ENCODE measurements around the gene PCNT. TPM values are rescaled to one million over a fixed set of nuclear protein-coding genes. Genes with fewer than 3 reads are reported as not detected.

Gene PCNT
- total and polyA plus RNA-seq, 7 experiments from 2014 or later, result 13.7 to 68.2 (median 54.3) TPM

- Histone ChIP-seq H3K27me3 (ENCODE audit: control insufficient read depth in 2 of 2, insufficient read depth in 2 of 2, low read length in 2 of 2) (no peaks in the 10 kb centered on the region), H3K4me3 (ENCODE audit: low read length) (no peak overlapping the region), H3K4me1 (ENCODE audit: control insufficient read depth in 2 of 2, insufficient read depth in 2 of 2, low read length in 2 of 2) (peaks cover 0 to 13% of the 10 kb centered on the region in 2 donors), H3K27ac (ENCODE audit: low read depth, low read length) (no peak overlapping the region), H3K36me3 (ENCODE audit: control insufficient read depth in 2 of 3, insufficient read depth in 3 of 3, low read length in 3 of 3) (peaks cover 0 to 13% (median 0%) of the 10 kb centered on the region in 3 experiments), H3K9me3 (ENCODE audit: control insufficient read depth in 2 of 3, low read length in 3 of 3) (no peaks in the 10 kb centered on the region)
- H3K9me3 Mint-ChIP-seq, result no peaks in the 10 kb centered on the region
- peaks cover 29 to 76% (median 69%) of the 10 kb centered on the region in 7 donors for H3K4me1 Mint-ChIP-seq
- ATAC-seq (no peak), DNase-seq (no peak)
- CTCF ChIA-PET, result interaction anchor here (0.5 kb wide), 1 partner anchor 165 kb away, joined by 3 read pairs; no protein-coding TSS in a partner anchor
- H3K36me3 Mint-ChIP-seq, result peaks cover 0 to 39% (median 13%) of the 10 kb centered on the region in 5 donors
- intact Hi-C loops (cut with micrococcal nuclease), result no loop called here
- no peaks in the 10 kb centered on the region for H3K27me3 Mint-ChIP-seq
- POLR2A ChIA-PET, result interaction anchor here (0.7 to 1.6 kb wide), 2 partner anchors 11 to 168 kb away, joined by 3 to 5 read pairs; no protein-coding TSS in a partner anchor
- peak overlapping the region in 7 of 9 donors; percentile 20 to 87 (median 70) for H3K27ac Mint-ChIP-seq
- H3K4me3 Mint-ChIP-seq, result peak overlapping the region in 1 of 10 donors; percentile 9
Measured at GRCh38 chr21:46471514-46471913, 147.6 kb downstream of the PCNT start.

- Mint-ChIP-seq H3K9me3 (no peaks in the 10 kb centered on the region), H3K4me1 (peaks cover 28 to 79% (median 68%) of the 10 kb centered on the region in 7 donors), H3K27me3 (no peaks in the 10 kb centered on the region), H3K27ac (peak overlapping the region in 8 of 9 donors; percentile 6 to 75 (median 62)), H3K36me3 (peaks cover 0 to 38% (median 12%) of the 10 kb centered on the region in 5 donors), H3K4me3 (peak overlapping the region in 6 of 10 donors; percentile 2 to 37 (median 14))
- DNase-seq, result no peak
- intact Hi-C loops (cut with micrococcal nuclease), result no loop called here
- Histone ChIP-seq H3K27me3 (ENCODE audit: control insufficient read depth in 2 of 2, insufficient read depth in 2 of 2, low read length in 2 of 2) (no peaks in the 10 kb centered on the region), H3K9me3 (ENCODE audit: control insufficient read depth in 2 of 3, low read length in 3 of 3) (no peaks in the 10 kb centered on the region), H3K27ac (ENCODE audit: low read depth, low read length) (no peak overlapping the region), H3K4me1 (ENCODE audit: control insufficient read depth in 2 of 2, insufficient read depth in 2 of 2, low read length in 2 of 2) (peaks cover 0 to 13% of the 10 kb centered on the region in 2 donors), H3K36me3 (ENCODE audit: control insufficient read depth in 2 of 3, insufficient read depth in 3 of 3, low read length in 3 of 3) (peaks cover 0 to 13% (median 0%) of the 10 kb centered on the region in 3 experiments), H3K4me3 (ENCODE audit: low read length) (no peak overlapping the region)
- CTCF ChIA-PET, result no interaction called here
- POLR2A ChIA-PET, result interaction anchor here (1.6 kb wide), 1 partner anchor 12 kb away, joined by 5 read pairs; no protein-coding TSS in a partner anchor
- peak; percentile 69 for ATAC-seq
Measured at GRCh38 chr21:46472246-46472645, 148.3 kb downstream of the PCNT start.

- Mint-ChIP-seq H3K36me3 (peaks cover 0 to 41% (median 16%) of the 10 kb centered on the region in 5 donors), H3K4me1 (peaks cover 24 to 75% (median 61%) of the 10 kb centered on the region in 7 donors), H3K4me3 (no peak overlapping the region), H3K27me3 (no peaks in the 10 kb centered on the region), H3K27ac (peak overlapping the region in 7 of 9 donors; percentile 3 to 83 (median 46)), H3K9me3 (no peaks in the 10 kb centered on the region)
- H3K36me3 ChIP-seq (ENCODE audit: control insufficient read depth in 2 of 3, insufficient read depth in 3 of 3, low read length in 3 of 3), result peaks cover 0 to 8% (median 0%) of the 10 kb centered on the region in 3 experiments
- ChIA-PET CTCF (no interaction called here), POLR2A (no interaction called here)
- H3K9me3 ChIP-seq (ENCODE audit: control insufficient read depth in 2 of 3, low read length in 3 of 3), result no peaks in the 10 kb centered on the region
- intact Hi-C loops (cut with micrococcal nuclease), result no loop called here
- peaks cover 0 to 13% of the 10 kb centered on the region in 2 donors for H3K4me1 ChIP-seq (ENCODE audit: control insufficient read depth in 2 of 2, insufficient read depth in 2 of 2, low read length in 2 of 2)
- H3K27ac ChIP-seq (ENCODE audit: low read depth, low read length), result no peak overlapping the region
- H3K27me3 ChIP-seq (ENCODE audit: control insufficient read depth in 2 of 2, insufficient read depth in 2 of 2, low read length in 2 of 2), result no peaks in the 10 kb centered on the region
- no peak for DNase-seq
- H3K4me3 ChIP-seq (ENCODE audit: low read length), result no peak overlapping the region
- no peak for ATAC-seq
Measured at GRCh38 chr21:46474382-46474781, 150.4 kb downstream of the PCNT start.

GRCh38 chr21:46475296-46475695 lies 151.3 kb downstream of the PCNT start:
- H3K4me1 ChIP-seq (ENCODE audit: control insufficient read depth in 2 of 2, insufficient read depth in 2 of 2, low read length in 2 of 2), result peaks cover 0 to 13% of the 10 kb centered on the region in 2 donors
- no peaks in the 10 kb centered on the region for H3K9me3 ChIP-seq (ENCODE audit: control insufficient read depth in 2 of 3, low read length in 3 of 3)
- Mint-ChIP-seq H3K36me3 (peaks cover 0 to 37% (median 22%) of the 10 kb centered on the region in 5 donors), H3K27me3 (no peaks in the 10 kb centered on the region), H3K4me1 (peaks cover 26 to 70% (median 61%) of the 10 kb centered on the region in 7 donors), H3K27ac (peak overlapping the region in 1 of 9 donors; percentile 8), H3K4me3 (no peak overlapping the region), H3K9me3 (no peaks in the 10 kb centered on the region)
- ChIA-PET CTCF (interaction anchor here (0.5 kb wide), 1 partner anchor 70 kb away, joined by 4 read pairs; no protein-coding TSS in a partner anchor), POLR2A (interaction anchor here (0.6 kb wide), 1 partner anchor 182 kb away, joined by 3 read pairs; no protein-coding TSS in a partner anchor)
- no peak for ATAC-seq
- no peak overlapping the region for H3K4me3 ChIP-seq (ENCODE audit: low read length)
- no peaks in the 10 kb centered on the region for H3K27me3 ChIP-seq (ENCODE audit: control insufficient read depth in 2 of 2, insufficient read depth in 2 of 2, low read length in 2 of 2)
- H3K27ac ChIP-seq (ENCODE audit: low read depth, low read length), result no peak overlapping the region
- peaks cover 0 to 5% (median 0%) of the 10 kb centered on the region in 3 experiments for H3K36me3 ChIP-seq (ENCODE audit: control insufficient read depth in 2 of 3, insufficient read depth in 3 of 3, low read length in 3 of 3)
- DNase-seq, result no peak
- intact Hi-C loops (cut with micrococcal nuclease), result no loop called here

- Mint-ChIP-seq H3K4me3 (no peak overlapping the region), H3K27me3 (no peaks in the 10 kb centered on the region), H3K9me3 (no peaks in the 10 kb centered on the region)
Measured at GRCh38 chr21:46477765-46478164, 153.8 kb downstream of the PCNT start.

DNA sequence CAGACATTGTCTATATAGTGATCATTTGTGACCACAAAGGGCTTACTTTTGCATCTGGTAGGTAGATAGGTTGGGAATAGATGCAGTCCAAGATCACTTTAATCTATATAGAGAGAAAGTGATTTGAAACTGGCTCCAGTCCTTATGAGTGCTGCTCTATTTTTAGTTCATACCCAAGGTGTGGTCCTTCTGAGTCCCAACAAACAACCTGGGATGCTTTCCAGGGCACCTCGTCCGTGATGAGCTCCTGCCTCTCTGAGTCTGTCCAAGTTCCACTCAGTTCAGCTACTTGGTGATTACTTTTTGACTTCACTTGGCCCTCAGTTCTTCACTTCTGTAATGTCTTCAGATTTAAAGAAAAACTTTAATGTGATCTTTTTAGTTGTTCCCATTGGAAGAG lies 155.0 kb downstream of the PCNT start:
- ChIA-PET CTCF (no interaction called here), POLR2A (interaction anchor here (0.6 kb wide), 1 partner anchor 13 kb away, joined by 3 read pairs; no protein-coding TSS in a partner anchor)
- Histone ChIP-seq H3K27me3 (ENCODE audit: control insufficient read depth in 2 of 2, insufficient read depth in 2 of 2, low read length in 2 of 2) (no peaks in the 10 kb centered on the region), H3K27ac (ENCODE audit: low read depth, low read length) (no peak overlapping the region), H3K4me1 (ENCODE audit: control insufficient read depth in 2 of 2, insufficient read depth in 2 of 2, low read length in 2 of 2) (peaks cover 0 to 5% of the 10 kb centered on the region in 2 donors), H3K9me3 (ENCODE audit: control insufficient read depth in 2 of 3, low read length in 3 of 3) (no peaks in the 10 kb centered on the region), H3K4me3 (ENCODE audit: low read length) (no peak overlapping the region), H3K36me3 (ENCODE audit: control insufficient read depth in 2 of 3, insufficient read depth in 3 of 3, low read length in 3 of 3) (peaks cover 0 to 6% (median 0%) of the 10 kb centered on the region in 3 experiments)
- no peak overlapping the region for H3K4me3 Mint-ChIP-seq
- H3K27me3 Mint-ChIP-seq, result no peaks in the 10 kb centered on the region
- H3K36me3 Mint-ChIP-seq, result peaks cover 6 to 46% (median 28%) of the 10 kb centered on the region in 5 donors
- ATAC-seq (no peak), DNase-seq (no peak)
- no peaks in the 10 kb centered on the region for H3K9me3 Mint-ChIP-seq
- H3K4me1 Mint-ChIP-seq, result peaks cover 16 to 72% (median 66%) of the 10 kb centered on the region in 7 donors
- peak overlapping the region in 2 of 9 donors; percentile 6 to 44 for H3K27ac Mint-ChIP-seq
- intact Hi-C loops (cut with micrococcal nuclease), result no loop called here

More at GRCh38 chr21:46477765-46478164, 153.8 kb downstream of the PCNT start:
- intact Hi-C loops (cut with micrococcal nuclease), result no loop called here
- Histone ChIP-seq H3K36me3 (ENCODE audit: control insufficient read depth in 2 of 3, insufficient read depth in 3 of 3, low read length in 3 of 3) (peaks cover 0 to 7% (median 0%) of the 10 kb centered on the region in 3 experiments), H3K4me3 (ENCODE audit: low read length) (no peak overlapping the region), H3K27ac (ENCODE audit: low read depth, low read length) (no peak overlapping the region), H3K27me3 (ENCODE audit: control insufficient read depth in 2 of 2, insufficient read depth in 2 of 2, low read length in 2 of 2) (no peaks in the 10 kb centered on the region), H3K4me1 (ENCODE audit: control insufficient read depth in 2 of 2, insufficient read depth in 2 of 2, low read length in 2 of 2) (peaks cover 0 to 3% of the 10 kb centered on the region in 2 donors), H3K9me3 (ENCODE audit: control insufficient read depth in 2 of 3, low read length in 3 of 3) (no peaks in the 10 kb centered on the region)
- CTCF ChIA-PET, result no interaction called here
- POLR2A ChIA-PET, result interaction anchor here (0.6 kb wide), 1 partner anchor 14 kb away, joined by 3 read pairs; no protein-coding TSS in a partner anchor
- peaks cover 11 to 70% (median 59%) of the 10 kb centered on the region in 7 donors for H3K4me1 Mint-ChIP-seq
- no peak for ATAC-seq
- no peak for DNase-seq
- H3K36me3 Mint-ChIP-seq, result peaks cover 6 to 47% (median 31%) of the 10 kb centered on the region in 5 donors
- peak overlapping the region in 2 of 9 donors; percentile 19 to 54 for H3K27ac Mint-ChIP-seq

Data from naive thymus-derived CD4-positive, alpha-beta T cell (primary cell).